Panc1 (cell line): ENCODE data around the gene UBXN6. TPM values are rescaled to one million over a fixed set of nuclear protein-coding genes. Genes with fewer than 3 reads are reported as not detected.

Source experiments
- ATAC-seq: fragments of 200-7000 bp; cut with Tn5 transposase; 2 replicates; pipeline ENCODE4 v1.9.1; 2020; ENCODE audit warnings: mild to moderate bottlenecking, moderate library complexity
- BruUV-seq: library from RNA; stranded (reverse); fragments of 400-500 nt; replicated peaks from 2 replicates; lab custom pipeline; 2021; lab: Mats Ljungman, UMichigan
- CTCF ChIA-PET: fragments of 300-600 bp; sonication (Branson Sonifier 250); formaldehyde crosslinking; loops from one replicate; lab custom pipeline; 2022; ENCODE audit warnings: antibody characterized with exemption; lab: Charles Lee
- POLR2A ChIA-PET: fragments of 300-600 bp; sonication (Branson Sonifier 250); formaldehyde crosslinking; loops from one replicate; lab custom pipeline; 2022; ENCODE audit warnings: antibody characterized with exemption; lab: Charles Lee
- DNase-seq: peaks from one replicate; pipeline ENCODE4 v3.0.0-alpha.2; 2010; ENCODE audit warnings: low read depth, low spot score
- H3K27ac ChIP-seq: 2 replicates; pipeline ENCODE4 v1.5.1; 2011; ENCODE audit warnings: mild to moderate bottlenecking, low read length, inconsistent platforms
- H3K27me3 ChIP-seq: fragments of 200-500 bp; sonication (Bioruptor generic); 2 replicates; pipeline ENCODE4 v1.6.0; 2014; ENCODE audit warnings: low read length, inconsistent platforms; ENCODE audit not compliant: control insufficient read depth, insufficient read depth
- H3K36me3 ChIP-seq: fragments of 200-500 bp; sonication (Bioruptor generic); 2 replicates; pipeline ENCODE4 v1.5.1; 2014; ENCODE audit warnings: inconsistent platforms, mild to moderate bottlenecking, low read length, moderate library complexity; ENCODE audit not compliant: control insufficient read depth, insufficient read depth
- H3K4me1 ChIP-seq: 2 replicates; pipeline ENCODE4 v1.5.1; 2011; ENCODE audit warnings: inconsistent platforms, mild to moderate bottlenecking, low read length, moderate library complexity; ENCODE audit not compliant: control insufficient read depth, insufficient read depth
- H3K4me3 ChIP-seq, 2 experiments: 2 replicates each; pipeline ENCODE4 v1.5.1; 2011 to 2012; ENCODE audit warnings: low read depth in 2 of 2, low read length in 2 of 2, mild to moderate bottlenecking in 2 of 2, inconsistent platforms in 1 of 2, moderate library complexity in 1 of 2
- H3K9me3 ChIP-seq: fragments of 200-500 bp; sonication (Bioruptor generic); 2 replicates; pipeline ENCODE4 v1.5.1; 2014; ENCODE audit warnings: low read depth, mild to moderate bottlenecking, inconsistent platforms, low read length, moderate library complexity; ENCODE audit not compliant: control insufficient read depth, insufficient read depth
- CTCF ChIP-seq: fragments of 450-650 bp; IDR thresholded peaks from 2 replicates; pipeline ENCODE4 v1.5.1; 2017; ENCODE audit warnings: mild to moderate bottlenecking
- POLR2AphosphoS5 ChIP-seq: IDR thresholded peaks from 2 replicates; pipeline ENCODE4 v1.6.1; 2012; ENCODE audit warnings: mild to moderate bottlenecking, low read depth, low read length, moderate library complexity
- REST ChIP-seq, 2 experiments: IDR thresholded peaks; 2 replicates each; pipeline ENCODE4 v1.6.1; 2011 to 2012; ENCODE audit warnings: low read depth in 2 of 2, control low read depth in 1 of 2, low read length in 1 of 2, mild to moderate bottlenecking in 1 of 2, moderate library complexity in 1 of 2; ENCODE audit not compliant: insufficient read depth in 1 of 2
- SIN3A ChIP-seq: IDR thresholded peaks from 2 replicates; pipeline ENCODE4 v1.6.1; 2012; ENCODE audit warnings: low read depth, mild to moderate bottlenecking, low read length, moderate library complexity, borderline replicate concordance; ENCODE audit not compliant: insufficient read depth
- TCF7L2 ChIP-seq: IDR thresholded peaks from 2 replicates; pipeline ENCODE4 v1.6.1; 2011; ENCODE audit warnings: mild to moderate bottlenecking, low read depth, low read length, inconsistent platforms
- in situ Hi-C: cut with HindIII; loops from 2 replicates; pipeline ENCODE4 v1.10.0; 2016; ENCODE audit warnings: low sequenced_read_pairs, low pct_unique_long_range_greater_than_20kb
- intact Hi-C: fragments of 100-400 bp; cut with micrococcal nuclease; formaldehyde crosslinking; loops from one replicate; pipeline ENCODE4 v1.10.0; 2022; ENCODE audit not compliant: unreplicated experiment
- total RNA-seq: library from RNA; stranded (reverse); gene quantifications from one replicate; pipeline ENCODE4 v1.2.1, GENCODE V29; 2021; ENCODE audit not compliant: unreplicated experiment

The UBXN6 gene
- total RNA-seq, 1 experiment from 2014 or later: 55.6 TPM

- ChIA-PET POLR2A (interaction anchor here (0.6 kb wide), 1 partner anchor 27 kb away, joined by 4 read pairs; no protein-coding TSS in a partner anchor), CTCF (no interaction called here)
- Histone ChIP-seq H3K27me3 (no peaks in the 10 kb centered on the region), H3K36me3 (no peaks in the 10 kb centered on the region), H3K4me3 (no peak overlapping the region), H3K9me3 (no peaks in the 10 kb centered on the region), H3K27ac (no peak overlapping the region), H3K4me1 (no peaks in the 10 kb centered on the region)
- ATAC-seq (no peak), DNase-seq (no peak)
- in situ Hi-C loops: no loop called here
- intact Hi-C loops: no loop called here
- no TSS peak for BruUV-seq
- TF ChIP-seq SIN3A (no peak), TCF7L2 (no peak), CTCF (no peak), POLR2AphosphoS5 (no peak), REST (IDR thresholded peaks at IDR 0.05; ENCODE audit: insufficient read depth in 1 of 2, low read depth in 2 of 2, low read length in 1 of 2) (no peak)
Measured at GRCh38 chr19:4491446-4491845, 33.9 kb upstream of the UBXN6 start.

- no peaks in the 10 kb centered on the region for H3K36me3 ChIP-seq
- ATAC-seq: no peak
- CTCF ChIA-PET: no interaction called here
Measured at GRCh38 chr19:4488496-4488895, 30.9 kb upstream of the UBXN6 start.

More at GRCh38 chr19:4488496-4488895, 30.9 kb upstream of the UBXN6 start:
- TF ChIP-seq REST (IDR thresholded peaks at IDR 0.05; ENCODE audit: insufficient read depth in 1 of 2, low read depth in 2 of 2, low read length in 1 of 2) (no peak), POLR2AphosphoS5 (no peak), TCF7L2 (no peak), SIN3A (no peak), CTCF (no peak)
- H3K27me3 ChIP-seq: no peaks in the 10 kb centered on the region
- POLR2A ChIA-PET: interaction anchor here (0.7 kb wide), 1 partner anchor 28 kb away, joined by 3 read pairs; no protein-coding TSS in a partner anchor
- DNase-seq: no peak
- H3K9me3 ChIP-seq: no peaks in the 10 kb centered on the region
- no peaks in the 10 kb centered on the region for H3K4me1 ChIP-seq
- no peak overlapping the region for H3K4me3 ChIP-seq
- BruUV-seq: no TSS peak
- intact Hi-C loops: no loop called here
- in situ Hi-C loops: no loop called here
- no peak overlapping the region for H3K27ac ChIP-seq
